ENCODE measurements around the gene UQCC3.
A peak's percentile ranks its signal among the peaks of the same experiment; 100 is the strongest.
"Not testable (repeated sequence)": the region's sequence is repeated elsewhere in the genome, so short reads cannot be mapped to it uniquely, and the experiment has no call there.

The UQCC3 gene

DNA sequence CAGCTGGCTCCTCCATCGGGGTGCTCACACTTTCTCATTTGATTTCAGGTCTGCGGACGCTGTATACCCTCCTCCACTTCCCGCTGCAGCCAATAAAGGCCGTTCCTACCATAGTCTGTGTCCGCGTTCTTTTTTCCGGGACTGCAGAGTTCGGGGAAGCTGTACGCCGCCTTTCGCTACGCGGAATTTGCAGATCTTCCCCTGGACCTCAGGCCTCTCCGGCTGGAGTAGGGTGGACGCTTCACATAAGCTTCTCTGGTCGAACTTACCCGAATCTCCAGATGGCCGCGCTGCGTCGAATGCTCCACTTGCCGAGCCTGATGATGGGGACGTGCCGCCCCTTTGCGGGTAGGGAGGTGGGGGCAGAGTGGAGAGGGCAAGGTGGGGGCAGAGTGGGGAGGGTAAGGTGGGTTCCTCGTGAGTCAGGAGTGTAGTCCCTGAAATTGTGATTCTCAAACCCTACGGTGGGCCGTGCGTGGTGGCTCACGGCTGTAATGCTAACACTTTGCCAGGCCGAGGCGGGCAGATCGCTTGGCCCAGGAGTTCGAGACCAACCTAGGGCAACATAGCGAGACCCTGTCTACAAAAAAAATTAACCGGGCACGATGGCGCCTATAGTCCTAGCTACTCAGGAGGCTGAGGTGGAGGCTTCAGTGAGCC is 5.7 kb upstream of the UQCC3 start:
- DNase-seq: peak; percentile 31

DNA sequence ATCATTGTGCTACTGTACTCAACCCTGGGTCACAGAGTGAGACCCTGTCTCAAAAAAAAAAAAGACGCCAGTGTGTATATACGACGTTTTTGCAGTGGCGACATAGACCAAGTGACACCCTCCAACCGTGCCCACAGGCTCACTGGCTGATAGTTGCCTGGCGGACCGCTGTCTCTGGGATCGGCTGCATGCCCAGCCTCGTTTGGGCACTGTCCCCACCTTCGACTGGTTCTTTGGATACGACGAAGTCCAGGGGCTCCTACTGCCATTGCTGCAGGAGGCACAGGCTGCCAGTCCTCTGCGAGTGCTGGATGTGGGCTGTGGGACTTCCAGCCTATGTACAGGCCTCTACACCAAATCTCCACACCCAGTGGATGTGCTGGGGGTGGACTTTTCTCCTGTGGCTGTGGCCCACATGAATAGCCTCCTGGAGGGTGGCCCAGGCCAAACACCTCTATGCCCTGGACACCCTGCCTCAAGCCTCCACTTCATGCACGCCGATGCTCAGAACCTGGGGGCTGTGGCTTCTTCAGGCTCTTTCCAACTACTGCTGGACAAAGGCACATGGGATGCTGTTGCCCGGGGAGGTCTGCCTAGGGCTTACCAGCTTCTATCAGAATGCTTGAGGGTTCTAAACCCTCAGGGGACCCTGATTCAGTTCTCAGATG is 5.1 kb upstream of the UQCC3 start:
- no peak for DNase-seq

- no peak for DNase-seq
Measured at GRCh38 chr11:62667460-62667859, 4.0 kb upstream of the UQCC3 start.

- no peak for DNase-seq
Measured at GRCh38 chr11:62669420-62670161, 1.9 kb upstream of the UQCC3 start.

- no peak for DNase-seq
Measured at GRCh38 chr11:62671236-62671607, 251 bp upstream of the UQCC3 start.

DNA sequence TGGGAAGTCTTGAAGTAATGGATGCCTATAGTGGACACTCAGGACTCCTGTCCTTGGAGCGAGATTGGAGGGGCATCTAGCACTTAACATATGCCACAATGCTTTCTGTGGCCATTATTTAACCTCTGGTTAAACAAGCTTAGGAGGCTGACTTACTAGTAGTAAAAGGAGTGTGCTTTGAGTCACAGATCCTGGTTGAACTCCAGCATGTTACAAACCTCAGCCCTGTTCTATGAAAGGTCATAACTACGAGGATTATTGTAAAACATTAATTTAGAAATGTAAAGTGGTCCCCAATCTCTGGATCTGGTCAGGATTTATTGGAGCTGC is 1.7 kb downstream of the UQCC3 start:
- DNase-seq: no peak

- DNase-seq: not testable (repeated sequence)
Measured at GRCh38 chr11:62675415-62675814, 3.9 kb downstream of the UQCC3 start.

- no peak for DNase-seq
Measured at GRCh38 chr11:62676698-62677097, 5.2 kb downstream of the UQCC3 start.

GRCh38 chr11:62677156-62677555 is 5.7 kb downstream of the UQCC3 start:
- DNase-seq: no peak

GRCh38 chr11:62677714-62678113 is 6.2 kb downstream of the UQCC3 start:
- DNase-seq: no peak

DNA sequence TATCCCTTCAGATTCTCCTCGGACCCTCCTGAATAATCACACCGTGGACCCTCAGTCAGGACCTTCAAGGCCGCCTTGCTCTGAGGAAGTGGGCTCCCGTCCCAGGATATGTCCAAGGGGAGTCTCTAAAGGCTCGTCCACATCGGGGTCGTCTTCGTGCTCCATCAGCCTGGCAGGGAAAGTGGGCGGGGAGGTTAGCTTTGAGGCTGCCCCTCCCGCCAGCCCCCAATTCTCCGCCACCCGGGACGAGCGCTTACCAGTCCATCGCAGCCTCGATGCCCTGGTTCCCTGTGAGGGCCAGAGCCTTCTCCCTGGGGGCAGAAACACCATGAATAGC is 6.9 kb downstream of the UQCC3 start:
- no peak for DNase-seq

DNA sequence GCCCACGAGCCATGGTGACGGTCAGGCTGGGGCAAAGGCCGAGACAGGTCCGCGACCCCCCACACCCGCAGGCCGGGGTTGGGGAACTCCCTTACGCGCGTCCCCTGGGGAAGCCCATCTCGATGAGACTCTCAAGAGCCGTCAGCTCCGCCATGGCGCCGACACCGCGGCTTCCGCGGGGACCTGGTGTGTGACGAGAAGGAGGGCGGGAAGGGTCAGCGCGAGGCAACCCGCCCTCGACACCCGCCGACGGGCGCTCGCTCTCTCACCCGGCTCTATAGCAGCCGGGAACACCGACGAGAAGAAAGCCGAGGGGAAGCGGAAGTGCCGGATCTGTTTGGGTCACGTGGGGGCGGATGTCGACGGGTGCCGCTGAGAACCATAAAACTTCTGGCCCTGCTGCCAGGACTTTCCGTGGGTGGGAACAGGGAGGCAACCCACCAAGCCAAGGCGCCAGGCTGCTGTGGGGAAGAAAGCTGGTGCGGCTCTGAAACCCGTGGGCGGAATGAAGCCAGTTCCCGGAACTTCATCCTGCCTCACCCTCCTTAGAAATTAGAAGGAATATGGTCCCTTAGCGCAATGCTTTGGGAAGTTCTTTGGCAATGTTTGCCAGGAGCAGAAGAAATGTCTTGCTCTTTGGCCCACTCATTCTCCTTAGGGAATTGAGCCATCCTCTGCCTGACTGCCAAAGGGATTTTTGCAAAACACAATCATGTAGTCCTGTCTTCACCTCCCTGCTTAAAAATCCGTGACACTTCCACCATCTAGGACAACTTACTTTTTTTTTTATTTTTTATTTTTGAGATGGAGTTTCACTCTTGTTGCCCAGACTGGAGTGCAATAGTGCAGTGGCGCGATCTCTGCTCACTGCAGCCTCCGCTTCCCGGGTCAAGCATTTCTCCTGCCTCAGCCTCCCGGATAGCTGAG is 7.6 kb downstream of the UQCC3 start, which contains the start of gene UBXN1:
UBXN1 (minus strand) TSS at position 304 of the 927 bp plus-strand sequence; CDS start at position 154, 150 bp downstream.
- peak; percentile 74 for DNase-seq

GRCh38 chr11:62680825-62681240 is 9.4 kb downstream of the UQCC3 start:
- peak; percentile 4 for DNase-seq

- no peak for DNase-seq
Measured at GRCh38 chr11:62682518-62682917, 11.0 kb downstream of the UQCC3 start.

DNA sequence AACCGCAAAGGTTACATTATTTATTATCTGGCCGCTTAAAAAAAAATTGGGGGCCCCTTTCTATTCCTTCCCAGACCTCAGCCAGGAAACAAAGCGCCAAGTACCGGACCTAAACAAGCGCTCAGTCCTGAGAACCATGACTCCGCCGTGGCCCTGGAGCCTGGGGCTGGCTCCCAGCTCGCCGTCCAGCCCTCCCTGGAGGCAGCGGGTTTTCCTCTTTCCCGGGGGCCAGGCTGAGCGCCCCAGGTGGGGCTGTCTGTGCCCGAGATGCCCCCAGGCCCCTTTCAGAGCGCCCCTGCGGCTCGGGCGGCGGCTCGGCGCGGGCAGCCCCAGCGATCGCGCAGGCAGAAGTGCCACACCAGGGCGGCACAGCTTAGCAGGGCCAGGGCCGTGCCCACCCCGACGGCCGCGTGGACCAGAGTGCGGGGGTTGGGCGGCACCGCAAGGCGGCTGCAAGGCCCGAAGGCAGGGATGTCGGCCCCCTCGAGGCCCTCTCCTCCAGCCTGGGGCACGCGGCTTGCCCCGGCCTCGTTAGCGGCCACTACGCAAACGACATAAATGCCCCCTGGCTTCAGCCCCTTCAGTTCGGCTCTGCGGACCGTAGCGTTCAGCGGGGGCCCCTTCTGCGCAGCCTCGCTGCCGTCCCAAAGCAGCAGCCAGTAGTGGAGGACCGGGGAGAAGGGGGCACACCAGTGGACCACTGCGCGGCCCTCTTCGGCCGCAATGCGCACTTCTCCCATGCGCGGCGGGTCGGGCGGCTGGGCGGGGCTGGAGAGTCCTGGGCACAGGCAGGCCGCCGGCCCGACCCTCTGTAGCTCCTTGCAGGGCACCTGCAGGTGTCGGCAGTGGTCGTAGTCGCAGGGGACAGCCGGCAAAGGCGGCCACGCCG is 16.3 kb downstream of the UQCC3 start:
- no peak for DNase-seq

DNA sequence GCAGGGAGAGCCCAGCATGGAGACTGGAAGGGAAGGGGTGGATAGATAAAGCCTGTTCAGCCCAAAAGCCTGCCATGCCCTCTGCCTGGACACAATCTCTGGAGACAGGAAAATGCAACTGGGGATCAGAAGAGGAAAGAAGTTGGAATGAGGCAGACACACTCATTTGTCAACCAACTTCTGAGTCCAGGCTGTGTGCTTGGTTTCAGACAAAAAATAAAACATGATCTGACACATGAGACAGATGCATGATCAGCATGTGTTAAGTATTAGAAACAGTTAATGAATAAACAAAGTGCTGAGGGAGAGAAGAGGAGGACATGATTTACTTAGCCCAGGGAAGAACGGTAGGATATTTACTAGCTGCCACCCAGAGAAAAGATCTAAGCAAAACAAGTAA is 17.0 kb downstream of the UQCC3 start:
- no peak for DNase-seq

DNA sequence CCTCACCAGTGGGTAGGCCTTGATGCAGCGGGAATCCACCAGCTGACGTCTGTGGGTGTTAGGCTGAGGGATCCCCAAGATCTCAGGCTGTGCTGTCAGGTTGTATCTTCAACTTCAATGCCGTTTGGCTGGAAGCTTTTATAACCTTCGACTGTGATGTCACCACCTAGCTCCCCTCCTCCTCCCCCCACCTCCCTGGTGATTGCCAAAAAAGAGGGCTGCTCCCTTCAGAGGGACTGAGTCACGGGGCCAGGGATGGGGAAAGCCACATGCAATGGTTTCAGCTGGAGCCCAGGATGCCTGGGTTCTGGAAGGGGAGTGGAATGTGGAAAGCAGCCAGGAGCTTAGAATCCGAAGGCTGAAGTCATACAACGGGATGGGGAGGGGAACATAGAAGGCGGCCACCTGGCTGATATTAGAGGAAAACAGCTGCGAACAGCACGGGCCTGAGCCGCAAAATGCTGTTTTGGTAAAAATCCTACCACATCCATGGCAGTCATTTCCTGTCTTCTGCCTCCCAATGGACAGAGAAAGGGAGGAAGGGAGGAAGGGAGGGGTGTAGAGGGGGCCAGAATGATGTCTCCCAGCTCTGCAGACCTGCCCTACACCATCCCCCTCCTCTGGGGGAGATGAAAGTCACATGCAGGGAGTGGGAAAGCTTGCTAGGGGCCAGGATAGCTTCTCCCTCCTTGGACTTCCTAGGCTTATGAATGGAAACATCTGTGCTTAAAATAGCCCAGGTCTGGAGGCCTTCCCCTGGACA is 18.1 kb downstream of the UQCC3 start, which contains the start of gene LRRN4CL:
LRRN4CL (minus strand) TSS at position 110 of the 763 bp plus-strand sequence. CDS start 1,022 bp downstream, outside the sequence.
- no peak for DNase-seq

DNA sequence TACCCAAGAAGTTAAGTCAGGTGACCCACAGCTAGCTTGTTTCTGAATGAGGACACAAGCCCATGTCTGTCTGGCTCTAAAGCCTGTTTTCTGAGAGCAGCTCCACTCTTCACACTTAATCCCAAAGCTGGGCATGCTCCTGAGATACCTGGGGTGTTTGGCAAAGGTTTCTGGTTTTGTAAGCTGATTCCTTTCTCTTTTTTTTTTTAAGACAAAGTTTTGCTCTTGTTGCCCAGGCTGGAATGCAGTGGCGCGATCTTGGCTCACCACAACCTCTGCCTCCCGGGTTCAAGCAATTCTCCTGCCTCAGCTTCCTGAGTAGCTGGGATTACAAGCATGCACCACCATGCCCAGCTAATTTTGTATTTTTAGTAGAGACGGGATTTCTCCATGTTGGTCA is 22.2 kb downstream of the UQCC3 start:
- not testable (repeated sequence) for DNase-seq

GRCh38 chr11:62694455-62695167 is 23.1 kb downstream of the UQCC3 start:
- DNase-seq: peak; percentile 62

DNA sequence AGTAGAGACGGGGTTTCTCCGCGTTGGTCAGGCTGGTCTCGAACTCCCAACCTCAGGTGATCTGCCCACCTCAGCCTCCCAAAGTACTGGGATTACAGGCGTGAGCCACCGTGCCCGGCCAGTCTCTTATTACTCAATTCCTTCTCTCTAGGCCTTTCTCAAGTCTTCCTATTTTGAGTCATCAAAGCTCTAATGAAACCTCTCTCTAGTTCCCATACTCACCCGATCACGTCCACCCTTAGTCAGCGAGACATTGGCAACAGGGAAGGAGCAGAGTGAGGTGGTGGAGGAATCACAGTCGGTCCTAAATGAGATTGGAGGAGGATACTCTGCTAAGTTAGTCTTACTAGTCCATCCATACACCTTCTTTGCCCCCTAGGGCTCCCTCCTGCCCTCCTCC is 30.8 kb downstream of the UQCC3 start:
- no peak for DNase-seq

Measured in effector CD8-positive, alpha-beta T cell (primary cell).